NCI-H1092 treated with DMSO at 0.1 percent for 48 hours (cell line): ENCODE data around the gene ITGAD.

Experiments
- DNase-seq: peaks from one replicate; lab custom pipeline; 2025; lab: John Stamatoyannopoulos, UW

The ITGAD gene

DNA sequence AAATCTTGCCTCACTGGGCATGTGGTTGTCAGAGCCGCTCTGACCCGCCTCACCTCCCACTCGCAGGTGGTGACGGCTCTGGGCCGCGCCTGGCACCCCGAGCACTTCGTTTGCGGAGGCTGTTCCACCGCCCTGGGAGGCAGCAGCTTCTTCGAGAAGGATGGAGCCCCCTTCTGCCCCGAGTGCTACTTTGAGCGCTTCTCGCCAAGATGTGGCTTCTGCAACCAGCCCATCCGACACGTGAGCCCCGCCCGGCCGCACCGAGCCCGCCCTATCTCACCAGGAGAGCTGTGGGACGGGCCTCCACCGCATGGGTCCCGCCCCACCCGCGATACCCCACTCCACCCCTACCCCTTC lies 82.8 kb downstream of the ITGAD start:
- no peak for DNase-seq
